Trophoblast cell (in vitro differentiated cells and primary cell): ENCODE results near the gene ARFGAP3.

Experiments used
- DNase-seq, 2 donors: peaks; one replicate each; pipeline ENCODE4 v3.0.0-alpha.2; 2016
- H2AFZ ChIP-seq: 2 replicates; pipeline ENCODE4 v1.6.1; 2013; ENCODE audit warnings: low read length, moderate library complexity, mild to moderate bottlenecking; ENCODE audit not compliant: insufficient read depth, poor library complexity
- H2AK5ac ChIP-seq: 2 replicates; pipeline ENCODE4 v1.6.1; 2013; ENCODE audit warnings: mild to moderate bottlenecking, low read length
- H2BK120ac ChIP-seq: 2 replicates; pipeline ENCODE4 v1.6.1; 2013; ENCODE audit warnings: low read length, mild to moderate bottlenecking, moderate library complexity; ENCODE audit not compliant: insufficient read depth, poor library complexity
- H2BK12ac ChIP-seq: 2 replicates; pipeline ENCODE4 v1.6.1; 2013; ENCODE audit warnings: mild to moderate bottlenecking, low read length, moderate library complexity
- H2BK5ac ChIP-seq: 2 replicates; pipeline ENCODE4 v1.6.1; 2013; ENCODE audit warnings: low read length, low read depth, moderate library complexity, mild to moderate bottlenecking; ENCODE audit not compliant: poor library complexity
- H3K14ac ChIP-seq: 2 replicates; pipeline ENCODE4 v1.6.1; 2013; ENCODE audit warnings: mild to moderate bottlenecking, low read length
- H3K18ac ChIP-seq: 2 replicates; pipeline ENCODE4 v1.6.1; 2013; ENCODE audit warnings: mild to moderate bottlenecking, low read length
- H3K23ac ChIP-seq: 2 replicates; pipeline ENCODE4 v1.6.1; 2013; ENCODE audit warnings: low read length
- H3K27ac ChIP-seq: 2 replicates; pipeline ENCODE4 v1.5.1; 2013; ENCODE audit warnings: low read depth, mild to moderate bottlenecking, inconsistent platforms, low read length, moderate library complexity
- H3K27me3 ChIP-seq: 2 replicates; pipeline ENCODE4 v1.6.1; 2013; ENCODE audit warnings: inconsistent platforms, mild to moderate bottlenecking, low read length, moderate library complexity; ENCODE audit not compliant: insufficient read depth
- H3K36me3 ChIP-seq, 2 experiments: 1 replicate in 1 of 2; 2 replicates in 1 of 2; pipeline ENCODE4 v1.6.1; 2013; ENCODE audit warnings: low read length in 2 of 2, mild to moderate bottlenecking in 2 of 2, moderate library complexity in 1 of 2; ENCODE audit not compliant: insufficient read depth in 2 of 2, control insufficient read depth in 1 of 2
- H3K4ac ChIP-seq: 2 replicates; pipeline ENCODE4 v1.6.1; 2013; ENCODE audit warnings: low read depth, mild to moderate bottlenecking, low read length, moderate library complexity
- H3K4me1 ChIP-seq, 2 experiments: 1 replicate in 1 of 2; 2 replicates in 1 of 2; pipeline ENCODE4 v1.6.1; 2013; ENCODE audit warnings: low read length in 2 of 2, mild to moderate bottlenecking in 2 of 2, moderate library complexity in 1 of 2; ENCODE audit not compliant: insufficient read depth in 2 of 2, control insufficient read depth in 1 of 2
- H3K4me2 ChIP-seq: 2 replicates; pipeline ENCODE4 v1.6.1; 2013; ENCODE audit warnings: inconsistent platforms, mild to moderate bottlenecking, low read length, moderate library complexity
- H3K4me3 ChIP-seq: 2 replicates; pipeline ENCODE4 v1.5.1; 2013; ENCODE audit warnings: mild to moderate bottlenecking, low read depth, low read length, inconsistent platforms
- H3K79me1 ChIP-seq: one replicate; pipeline ENCODE4 v1.6.1; 2013; ENCODE audit warnings: low read length
- H3K79me2 ChIP-seq: 2 replicates; pipeline ENCODE4 v1.6.1; 2013; ENCODE audit warnings: low read length, mild to moderate bottlenecking; ENCODE audit not compliant: control insufficient read depth, insufficient read depth, poor library complexity
- H3K9ac ChIP-seq: 2 replicates; pipeline ENCODE4 v1.6.1; 2013; ENCODE audit warnings: mild to moderate bottlenecking, low read length
- H3K9me3 ChIP-seq: 2 replicates; pipeline ENCODE4 v1.6.1; 2013; ENCODE audit warnings: low read depth, mild to moderate bottlenecking, control low read depth, inconsistent platforms, low read length; ENCODE audit not compliant: insufficient read depth
- H4K12ac ChIP-seq: 2 replicates; pipeline ENCODE4 v1.6.1; 2013; ENCODE audit warnings: low read depth, mild to moderate bottlenecking, low read length, moderate library complexity
- H4K8ac ChIP-seq: 2 replicates; pipeline ENCODE4 v1.6.1; 2013; ENCODE audit warnings: low read depth, mild to moderate bottlenecking, low read length, moderate library complexity
- H4K91ac ChIP-seq: one replicate; pipeline ENCODE4 v1.6.1; 2013; ENCODE audit warnings: low read depth, mild to moderate bottlenecking, low read length, moderate library complexity
- WGBS: extraction: QIAGEN DNeasy Blood & Tissue Kit; methylation state at CpG from one replicate; pipeline ENCODE4 v1.1.7; 2013; ENCODE audit warnings: missing lambda C conversion rate; ENCODE audit not compliant: insufficient read length, insufficient coverage; ENCODE audit errors: extremely low coverage; 5-methylcytosine and 5-hydroxymethylcytosine counted together

ARFGAP3 gene

GRCh38 chr22:42807185-42807584 is 49.9 kb downstream of the ARFGAP3 start:
- no peak overlapping the region for H2BK120ac ChIP-seq
- H2BK12ac ChIP-seq: no peak overlapping the region
- no peak overlapping the region for H3K9ac ChIP-seq
- no CpG with 5 or more reads among the region's 6 CpGs for WGBS
- no peaks in the 10 kb centered on the region for H3K27me3 ChIP-seq
- no peaks in the 10 kb centered on the region for H3K79me1 ChIP-seq
- no peak overlapping the region for H2BK5ac ChIP-seq
- no peak overlapping the region for H4K12ac ChIP-seq
- H3K27ac ChIP-seq: no peak overlapping the region
- DNase-seq: no peak
- H3K36me3 ChIP-seq: peaks cover 43 to 54% of the 10 kb centered on the region in 2 experiments
- peaks cover 2% of the 10 kb centered on the region for H3K9me3 ChIP-seq
- no peaks in the 10 kb centered on the region for H3K79me2 ChIP-seq
- H3K18ac ChIP-seq: no peak overlapping the region
- no peak overlapping the region for H3K4me3 ChIP-seq
- H4K8ac ChIP-seq: no peak overlapping the region
- H3K4me1 ChIP-seq: no peaks in the 10 kb centered on the region
- H3K14ac ChIP-seq: no peak overlapping the region
- no peak overlapping the region for H3K23ac ChIP-seq
- no peak overlapping the region for H2AFZ ChIP-seq
- H3K4ac ChIP-seq: no peak overlapping the region
- no peak overlapping the region for H2AK5ac ChIP-seq
- no peak overlapping the region for H4K91ac ChIP-seq
- H3K4me2 ChIP-seq: no peak overlapping the region

- Histone ChIP-seq H2BK120ac (no peak overlapping the region), H3K27me3 (no peaks in the 10 kb centered on the region), H3K23ac (no peak overlapping the region), H3K36me3 (peaks cover 38 to 51% of the 10 kb centered on the region in 2 experiments), H3K27ac (no peak overlapping the region), H3K4me2 (no peak overlapping the region), H3K79me1 (no peaks in the 10 kb centered on the region), H3K9ac (no peak overlapping the region), H3K4me3 (no peak overlapping the region), H4K8ac (no peak overlapping the region), H4K12ac (no peak overlapping the region), H2BK5ac (no peak overlapping the region), H4K91ac (no peak overlapping the region), H3K14ac (no peak overlapping the region), H3K4ac (no peak overlapping the region), H2AFZ (no peak overlapping the region), H2AK5ac (no peak overlapping the region), H3K9me3 (peaks cover 4% of the 10 kb centered on the region), H3K18ac (no peak overlapping the region), H2BK12ac (no peak overlapping the region), H3K4me1 (no peaks in the 10 kb centered on the region), H3K79me2 (no peaks in the 10 kb centered on the region)
- DNase-seq: no peak
- WGBS: no CpG with 5 or more reads among the region's 15 CpGs
These were observed 50.9 kb downstream of the ARFGAP3 start for GRCh38 chr22:42805998-42806830.

GRCh38 chr22:42805016-42805997 is 51.8 kb downstream of the ARFGAP3 start:
- H2AFZ ChIP-seq: no peak overlapping the region
- H2AK5ac ChIP-seq: no peak overlapping the region
- no peak overlapping the region for H2BK120ac ChIP-seq
- no peak overlapping the region for H2BK5ac ChIP-seq
- H3K4me1 ChIP-seq: no peaks in the 10 kb centered on the region
- peaks cover 4% of the 10 kb centered on the region for H3K9me3 ChIP-seq
- DNase-seq: no peak
- H3K4me2 ChIP-seq: no peak overlapping the region
- H3K79me2 ChIP-seq: no peaks in the 10 kb centered on the region
- H3K23ac ChIP-seq: no peak overlapping the region
- H3K18ac ChIP-seq: no peak overlapping the region
- no CpG with 5 or more reads among the region's 13 CpGs for WGBS
- no peak overlapping the region for H3K4me3 ChIP-seq
- no peak overlapping the region for H4K12ac ChIP-seq
- H3K79me1 ChIP-seq: no peaks in the 10 kb centered on the region
- no peak overlapping the region for H4K8ac ChIP-seq
- no peaks in the 10 kb centered on the region for H3K27me3 ChIP-seq
- no peak overlapping the region for H2BK12ac ChIP-seq
- no peak overlapping the region for H3K27ac ChIP-seq
- no peak overlapping the region for H3K4ac ChIP-seq
- no peak overlapping the region for H4K91ac ChIP-seq
- H3K14ac ChIP-seq: no peak overlapping the region
- no peak overlapping the region for H3K9ac ChIP-seq
- H3K36me3 ChIP-seq: peaks cover 35 to 49% of the 10 kb centered on the region in 2 experiments

GRCh38 chr22:42803389-42803788 is 53.7 kb downstream of the ARFGAP3 start:
- Histone ChIP-seq H2AFZ (no peak overlapping the region), H3K9ac (no peak overlapping the region), H2BK5ac (no peak overlapping the region), H2AK5ac (no peak overlapping the region), H4K12ac (no peak overlapping the region), H4K91ac (no peak overlapping the region), H3K27me3 (no peaks in the 10 kb centered on the region), H2BK120ac (no peak overlapping the region), H3K36me3 (peaks cover 30 to 55% of the 10 kb centered on the region in 2 experiments), H3K23ac (no peak overlapping the region), H3K4ac (no peak overlapping the region), H3K4me2 (no peak overlapping the region), H3K4me3 (no peak overlapping the region), H3K79me1 (no peaks in the 10 kb centered on the region), H3K79me2 (no peaks in the 10 kb centered on the region), H3K27ac (no peak overlapping the region), H2BK12ac (no peak overlapping the region), H3K14ac (no peak overlapping the region), H3K18ac (no peak overlapping the region), H3K9me3 (peaks cover 4% of the 10 kb centered on the region), H3K4me1 (no peaks in the 10 kb centered on the region), H4K8ac (no peak overlapping the region)
- no peak for DNase-seq
- no CpG with 5 or more reads among the region's 7 CpGs for WGBS
